ENCODE results near the gene DLG1. TPM values are rescaled to one million over a fixed set of nuclear protein-coding genes. Genes with fewer than 3 reads are reported as not detected.

Gene DLG1
- total RNA-seq, 1 experiment from 2014 or later, result 127 TPM

GRCh38 chr3:197125636-197126035, 172.8 kb downstream of the DLG1 start:
- BruUV-seq (replicated peaks), result no TSS peak
- DNase-seq, result no peak
- no peaks in the 10 kb centered on the region for H3K27me3 Mint-ChIP-seq (ENCODE audit: unreplicated experiment)
- H3K36me3 Mint-ChIP-seq (ENCODE audit: insufficient read depth, unreplicated experiment), result peaks cover 10% of the 10 kb centered on the region
- intact Hi-C loops (cut with micrococcal nuclease; ENCODE audit: unreplicated experiment), result no loop called here
- no peak overlapping the region for H3K27ac Mint-ChIP-seq (ENCODE audit: unreplicated experiment)
- CTCF ChIA-PET, result interaction anchor here (0.7 kb wide), 1 partner anchor 239 kb away, joined by 3 read pairs; no protein-coding TSS in a partner anchor
- H3K4me3 Mint-ChIP-seq (ENCODE audit: low read depth, unreplicated experiment), result no peak overlapping the region
- TF ChIP-seq CTCF (IDR thresholded peaks at IDR 0.05; ENCODE audit: unreplicated experiment), result no peak
- H3K9me3 Mint-ChIP-seq (ENCODE audit: low read depth, unreplicated experiment), result no peaks in the 10 kb centered on the region
- H3K4me1 Mint-ChIP-seq (ENCODE audit: low read depth, unreplicated experiment), result peaks cover 9% of the 10 kb centered on the region

DNA sequence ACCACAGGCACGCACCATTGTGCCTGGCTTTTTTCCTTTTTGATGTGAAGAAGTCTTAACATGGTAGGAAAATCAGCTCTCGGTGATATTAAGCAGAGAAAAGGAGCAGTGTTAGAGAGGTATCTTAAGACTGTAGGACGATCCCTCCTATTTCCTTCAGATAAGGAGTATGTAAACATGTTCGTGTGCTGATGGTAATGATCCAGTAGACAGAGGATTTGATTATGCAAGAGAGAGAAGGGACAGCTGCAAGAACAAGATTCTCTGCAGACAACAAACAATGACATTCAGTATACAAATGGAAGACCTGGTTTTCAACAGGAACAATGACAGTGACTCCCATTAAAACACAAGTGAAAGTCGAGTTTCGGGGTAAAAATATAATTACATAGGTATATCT, 173.7 kb downstream of the DLG1 start:
- DNase-seq, result no peak

DNA sequence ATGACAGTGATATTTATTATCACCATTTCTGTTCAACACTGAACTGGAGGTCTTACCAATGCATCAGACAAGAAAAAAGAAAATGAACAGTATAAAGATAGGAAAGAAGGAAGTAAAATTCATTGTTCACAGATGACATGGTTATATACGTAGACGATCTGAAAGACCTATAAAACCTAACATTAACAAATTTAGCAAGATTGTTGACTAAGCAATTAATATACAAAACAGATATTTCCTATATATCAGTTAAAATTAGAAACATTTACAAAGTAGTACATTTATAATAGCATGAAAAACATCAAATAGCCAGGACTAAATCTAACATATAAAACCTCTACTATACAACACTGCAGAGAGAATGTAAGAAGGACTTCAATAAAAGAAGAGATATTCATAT, 176.0 kb downstream of the DLG1 start:
- TF ChIP-seq CTCF (IDR thresholded peaks at IDR 0.05; ENCODE audit: unreplicated experiment), result no peak
- no TSS peak for BruUV-seq (replicated peaks)
- no peak for DNase-seq
- Mint-ChIP-seq H3K36me3 (ENCODE audit: insufficient read depth, unreplicated experiment) (peaks cover 4% of the 10 kb centered on the region), H3K4me3 (ENCODE audit: low read depth, unreplicated experiment) (no peak overlapping the region), H3K27ac (ENCODE audit: unreplicated experiment) (no peak overlapping the region), H3K27me3 (ENCODE audit: unreplicated experiment) (no peaks in the 10 kb centered on the region), H3K9me3 (ENCODE audit: low read depth, unreplicated experiment) (no peaks in the 10 kb centered on the region), H3K4me1 (ENCODE audit: low read depth, unreplicated experiment) (peaks cover 9% of the 10 kb centered on the region)
- CTCF ChIA-PET, result no interaction called here
- intact Hi-C loops (cut with micrococcal nuclease; ENCODE audit: unreplicated experiment), result no loop called here

More for the DNA sequence above, 173.7 kb downstream of the DLG1 start:
- H3K4me1 Mint-ChIP-seq (ENCODE audit: low read depth, unreplicated experiment), result peaks cover 9% of the 10 kb centered on the region
- no peaks in the 10 kb centered on the region for H3K9me3 Mint-ChIP-seq (ENCODE audit: low read depth, unreplicated experiment)
- TF ChIP-seq CTCF (IDR thresholded peaks at IDR 0.05; ENCODE audit: unreplicated experiment), result no peak
- no peak overlapping the region for H3K27ac Mint-ChIP-seq (ENCODE audit: unreplicated experiment)
- intact Hi-C loops (cut with micrococcal nuclease; ENCODE audit: unreplicated experiment), result no loop called here
- no TSS peak for BruUV-seq (replicated peaks)
- no peak overlapping the region for H3K4me3 Mint-ChIP-seq (ENCODE audit: low read depth, unreplicated experiment)
- CTCF ChIA-PET, result no interaction called here
- H3K27me3 Mint-ChIP-seq (ENCODE audit: unreplicated experiment), result no peaks in the 10 kb centered on the region
- H3K36me3 Mint-ChIP-seq (ENCODE audit: insufficient read depth, unreplicated experiment), result peaks cover 11% of the 10 kb centered on the region

DNA sequence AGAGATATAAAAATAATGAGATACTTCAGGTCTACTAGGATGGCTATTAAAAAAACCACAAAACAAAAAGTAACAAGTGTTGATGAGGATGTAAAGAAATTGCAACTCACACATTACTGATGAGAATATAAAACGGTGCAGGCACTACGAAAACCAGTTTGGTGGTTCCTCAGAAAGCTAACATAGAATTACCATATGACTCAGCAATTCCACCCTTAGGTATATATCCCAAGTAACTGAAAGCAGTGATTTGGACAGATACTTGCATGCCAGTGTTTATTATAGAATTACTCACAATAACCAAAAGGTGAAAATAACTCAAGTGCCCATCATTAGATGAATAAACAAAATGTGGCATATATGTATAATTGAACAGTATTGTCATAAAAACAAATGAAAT, 181.3 kb downstream of the DLG1 start:
- H3K27ac Mint-ChIP-seq (ENCODE audit: unreplicated experiment), result no peak overlapping the region
- intact Hi-C loops (cut with micrococcal nuclease; ENCODE audit: unreplicated experiment), result no loop called here
- CTCF ChIA-PET, result no interaction called here
- H3K36me3 Mint-ChIP-seq (ENCODE audit: insufficient read depth, unreplicated experiment), result peaks cover 32% of the 10 kb centered on the region
- no peak for TF ChIP-seq CTCF (IDR thresholded peaks at IDR 0.05; ENCODE audit: unreplicated experiment)
- no peak overlapping the region for H3K4me3 Mint-ChIP-seq (ENCODE audit: low read depth, unreplicated experiment)
- H3K9me3 Mint-ChIP-seq (ENCODE audit: low read depth, unreplicated experiment), result no peaks in the 10 kb centered on the region
- H3K27me3 Mint-ChIP-seq (ENCODE audit: unreplicated experiment), result no peaks in the 10 kb centered on the region
- BruUV-seq (replicated peaks), result no TSS peak
- no peak for DNase-seq
- H3K4me1 Mint-ChIP-seq (ENCODE audit: low read depth, unreplicated experiment), result no peaks in the 10 kb centered on the region

Data from Calu3 (cell line).